HepG2 (cell line): ENCODE data around the gene SREBF1. TPM values are rescaled to one million over a fixed set of nuclear protein-coding genes. Genes with fewer than 3 reads are reported as not detected.
A peak's percentile ranks its signal among the peaks of the same experiment; 100 is the strongest.

Experiments used
- FOXA1 ChIP-seq, 2 experiments: fragments of 450-650 bp in 1 of 2; sonication (generic) in 1 of 2; formaldehyde crosslinking in 1 of 2; IDR thresholded peaks; 2 replicates each; pipeline versions ENCODE4 v1.4.0 to v1.6.1; 2016 to 2020; ENCODE audit warnings: missing genetic modification reagents in 1 of 2
- IKZF4 ChIP-seq: sonication (generic); formaldehyde crosslinking; IDR thresholded peaks from 2 replicates; pipeline ENCODE4 v1.5.1; 2020; ENCODE audit warnings: borderline replicate concordance, mild to moderate bottlenecking, low read depth, missing genetic modification reagents; ENCODE audit errors: not compliant biosample characterization
- KMT2B ChIP-seq: IDR thresholded peaks from 2 replicates; pipeline ENCODE4 v1.6.1; 2016; ENCODE audit warnings: missing genetic modification reagents, missing compliant biosample characterization
- LCORL ChIP-seq, 2 experiments: fragments of 450-650 bp in 1 of 2; sonication (generic) in 1 of 2; formaldehyde crosslinking in 1 of 2; IDR thresholded peaks; 2 replicates each; pipeline versions ENCODE4 v1.5.0 to v1.6.1; 2017 to 2020; ENCODE audit warnings: antibody characterized with exemption in 1 of 2, missing genetic modification reagents in 1 of 2
- RXRB ChIP-seq: IDR thresholded peaks from 2 replicates; pipeline ENCODE4 v1.6.1; 2016; ENCODE audit warnings: borderline replicate concordance, missing genetic modification reagents, missing compliant biosample characterization
- TGIF2 ChIP-seq: IDR thresholded peaks from 2 replicates; pipeline ENCODE4 v1.6.1; 2016; ENCODE audit warnings: control low read depth, missing compliant biosample characterization
- YEATS2 ChIP-seq: sonication (generic); formaldehyde crosslinking; IDR thresholded peaks from 2 replicates; pipeline ENCODE4 v1.4.0; 2020; ENCODE audit warnings: missing genetic modification reagents, borderline replicate concordance
- ZNF101 ChIP-seq: sonication (generic); formaldehyde crosslinking; IDR thresholded peaks from 2 replicates; pipeline ENCODE4 v1.4.0; 2020; ENCODE audit warnings: mild to moderate bottlenecking, low read depth, missing genetic modification reagents, borderline replicate concordance
- ZNF451 ChIP-seq: sonication (generic); formaldehyde crosslinking; IDR thresholded peaks from 2 replicates; pipeline ENCODE4 v1.5.0; 2020; ENCODE audit warnings: mild to moderate bottlenecking, missing genetic modification reagents
- ZNF607 ChIP-seq: sonication (generic); formaldehyde crosslinking; IDR thresholded peaks from 2 replicates; pipeline ENCODE4 v1.5.1; 2020; ENCODE audit warnings: missing genetic modification reagents, mild to moderate bottlenecking, borderline replicate concordance
- ZNF788 ChIP-seq: sonication (generic); formaldehyde crosslinking; IDR thresholded peaks from 2 replicates; pipeline ENCODE4 v1.5.0; 2020; ENCODE audit warnings: mild to moderate bottlenecking, missing genetic modification reagents, borderline replicate concordance
- polyA plus RNA-seq, 8 experiments: library from polyadenylated mRNA; depleted of rRNA in 3 of 8; stranded (reverse) in 7 of 8; unstranded in 1 of 8; fragments of >200 nt; fragmentation: Illumina TruSeq in 4 of 8; extraction: Trizol in 4 of 8; gene quantifications; 2 replicates each; pipeline versions ENCODE4 v1.2.1 to v1.2.3, GENCODE V29; 2011 to 2016; ENCODE audit warnings: low read depth in 4 of 8, missing spikeins in 1 of 8, mixed read lengths in 1 of 8; ENCODE audit not compliant: insufficient read depth in 1 of 8
- total RNA-seq, 5 experiments: library from RNA; depleted of rRNA; stranded (reverse); fragments of >200 nt; fragmentation: Illumina TruSeq; extraction: Trizol; gene quantifications; 2 replicates each; pipeline ENCODE4 v1.2.3, GENCODE V29; 2016; ENCODE audit warnings: low read depth in 1 of 5
- TF ChIP-seq, protein P1 (sequence below): sonication (generic); formaldehyde crosslinking; IDR thresholded peaks from 2 replicates; pipeline ENCODE4 v1.9.0; 2022; ENCODE audit warnings: low read depth, missing genetic modification reagents
- TF ChIP-seq, protein P2 (sequence below), 2 experiments: sonication (generic) in 1 of 2; formaldehyde crosslinking in 1 of 2; IDR thresholded peaks; 2 replicates each; pipeline versions ENCODE4 v1.4.0 to v1.6.1; 2016 to 2020; ENCODE audit warnings: borderline replicate concordance in 1 of 2, low read depth in 1 of 2, mild to moderate bottlenecking in 1 of 2, missing genetic modification reagents in 1 of 2
- TF ChIP-seq, protein P3 (sequence below): sonication (generic); formaldehyde crosslinking; IDR thresholded peaks from 2 replicates; pipeline ENCODE4 v1.8.0; 2022; ENCODE audit warnings: mild to moderate bottlenecking, missing genetic modification reagents, borderline replicate concordance

SREBF1 gene
- total and polyA plus RNA-seq, 2 of the 13 experiments (the other 11 are each of a cell fraction or from before 2014, with no cell fraction given): 34.3 to 38.0 TPM

DNA sequence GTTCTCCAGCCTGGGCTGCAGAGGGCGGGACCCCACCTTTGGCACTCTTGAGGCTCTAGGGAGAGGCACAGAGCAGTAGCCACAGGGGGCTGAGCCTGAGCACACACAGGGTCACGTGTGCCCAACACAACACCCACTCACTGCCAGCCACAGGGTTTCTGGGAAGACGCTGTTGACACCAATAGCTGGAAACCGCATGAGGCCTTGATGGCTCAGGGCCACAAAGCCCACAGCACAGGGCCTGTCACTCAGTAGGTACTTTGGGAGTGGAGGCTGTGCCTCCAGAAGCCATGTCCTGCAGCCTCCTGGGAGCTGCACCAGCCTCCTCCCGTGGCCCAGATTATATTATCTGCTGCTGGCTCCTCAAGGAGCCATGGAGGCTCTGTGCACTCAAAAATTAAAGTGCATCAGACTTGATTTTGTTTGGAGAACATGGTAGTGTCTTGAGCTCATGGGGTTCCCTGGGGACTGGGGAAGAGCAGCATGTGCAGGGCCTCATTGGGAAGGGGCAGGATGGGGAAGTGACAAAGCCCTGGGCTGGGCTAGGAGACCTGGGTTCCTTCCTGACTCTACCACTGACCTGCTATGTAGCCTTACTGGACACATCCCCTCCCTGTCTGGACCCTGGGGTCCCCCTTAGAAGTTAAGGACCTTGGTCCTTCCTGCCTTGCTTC is 12.5 kb upstream of the SREBF1 start (continued):
- TF ChIP-seq ZNF788 (CRISPR knock-in tag) (0 out of 2 replicates have a peak, but pooled peaks have one; percentile 30), ZNF451 (CRISPR knock-in tag) (no peak), ZNF607 (CRISPR knock-in tag) (no peak), LCORL (IDR thresholded peaks at IDR 0.05) (no peak), LCORL (CRISPR knock-in tag; IDR thresholded peaks at IDR 0.05) (0 out of 2 replicates have a peak, but pooled peaks have one; percentile 27), ZNF101 (CRISPR knock-in tag) (no peak), TGIF2 (CRISPR knock-in tag) (0 out of 2 replicates have a peak, but pooled peaks have one; percentile 23), YEATS2 (CRISPR knock-in tag) (peak; percentile 65; the same call in 1 of the 2 replicates), KMT2B (CRISPR knock-in tag) (no peak), IKZF4 (no peak), RXRB (CRISPR knock-in tag) (peak; percentile 49), FOXA1 (IDR thresholded peaks at IDR 0.05) (no peak), FOXA1 (CRISPR knock-in tag; IDR thresholded peaks at IDR 0.05) (peak; percentile 81)
- TF ChIP-seq, protein P1, sequence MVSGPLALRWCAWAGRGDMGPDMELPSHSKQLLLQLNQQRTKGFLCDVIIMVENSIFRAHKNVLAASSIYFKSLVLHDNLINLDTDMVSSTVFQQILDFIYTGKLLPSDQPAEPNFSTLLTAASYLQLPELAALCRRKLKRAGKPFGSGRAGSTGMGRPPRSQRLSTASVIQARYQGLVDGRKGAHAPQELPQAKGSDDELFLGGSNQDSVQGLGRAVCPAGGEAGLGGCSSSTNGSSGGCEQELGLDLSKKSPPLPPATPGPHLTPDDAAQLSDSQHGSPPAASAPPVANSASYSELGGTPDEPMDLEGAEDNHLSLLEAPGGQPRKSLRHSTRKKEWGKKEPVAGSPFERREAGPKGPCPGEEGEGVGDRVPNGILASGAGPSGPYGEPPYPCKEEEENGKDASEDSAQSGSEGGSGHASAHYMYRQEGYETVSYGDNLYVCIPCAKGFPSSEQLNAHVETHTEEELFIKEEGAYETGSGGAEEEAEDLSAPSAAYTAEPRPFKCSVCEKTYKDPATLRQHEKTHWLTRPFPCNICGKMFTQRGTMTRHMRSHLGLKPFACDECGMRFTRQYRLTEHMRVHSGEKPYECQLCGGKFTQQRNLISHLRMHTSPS (CRISPR knock-in tag): no peak
- TF ChIP-seq, protein P2, sequence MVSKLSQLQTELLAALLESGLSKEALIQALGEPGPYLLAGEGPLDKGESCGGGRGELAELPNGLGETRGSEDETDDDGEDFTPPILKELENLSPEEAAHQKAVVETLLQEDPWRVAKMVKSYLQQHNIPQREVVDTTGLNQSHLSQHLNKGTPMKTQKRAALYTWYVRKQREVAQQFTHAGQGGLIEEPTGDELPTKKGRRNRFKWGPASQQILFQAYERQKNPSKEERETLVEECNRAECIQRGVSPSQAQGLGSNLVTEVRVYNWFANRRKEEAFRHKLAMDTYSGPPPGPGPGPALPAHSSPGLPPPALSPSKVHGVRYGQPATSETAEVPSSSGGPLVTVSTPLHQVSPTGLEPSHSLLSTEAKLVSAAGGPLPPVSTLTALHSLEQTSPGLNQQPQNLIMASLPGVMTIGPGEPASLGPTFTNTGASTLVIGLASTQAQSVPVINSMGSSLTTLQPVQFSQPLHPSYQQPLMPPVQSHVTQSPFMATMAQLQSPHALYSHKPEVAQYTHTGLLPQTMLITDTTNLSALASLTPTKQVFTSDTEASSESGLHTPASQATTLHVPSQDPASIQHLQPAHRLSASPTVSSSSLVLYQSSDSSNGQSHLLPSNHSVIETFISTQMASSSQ (IDR thresholded peaks at IDR 0.05; ENCODE audit: low read depth): no peak
- TF ChIP-seq, protein P2 (CRISPR knock-in tag; IDR thresholded peaks at IDR 0.05; ENCODE audit: borderline replicate concordance): 0 out of 2 replicates have a peak, but pooled peaks have one; percentile 61
- TF ChIP-seq, protein P3, sequence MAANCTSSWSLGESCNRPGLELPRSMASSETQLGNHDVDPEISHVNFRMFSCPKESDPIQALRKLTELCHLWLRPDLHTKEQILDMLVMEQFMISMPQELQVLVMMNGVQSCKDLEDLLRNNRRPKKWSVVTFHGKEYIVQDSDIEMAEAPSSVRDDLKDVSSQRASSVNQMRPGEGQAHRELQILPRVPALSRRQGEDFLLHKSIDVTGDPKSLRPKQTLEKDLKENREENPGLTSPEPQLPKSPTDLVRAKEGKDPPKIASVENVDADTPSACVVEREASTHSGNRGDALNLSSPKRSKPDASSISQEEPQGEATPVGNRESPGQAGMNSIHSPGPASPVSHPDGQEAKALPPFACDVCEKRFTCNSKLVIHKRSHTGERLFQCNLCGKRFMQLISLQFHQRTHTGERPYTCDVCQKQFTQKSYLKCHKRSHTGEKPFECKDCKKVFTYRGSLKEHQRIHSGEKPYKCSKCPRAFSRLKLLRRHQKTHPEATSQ (CRISPR knock-in tag): no peak
